Measurements from ENCODE around the gene ZFHX2. TPM values are rescaled to one million over a fixed set of nuclear protein-coding genes. Genes with fewer than 3 reads are reported as not detected.

The ZFHX2 gene
- total and polyA plus RNA-seq, 2 of the 13 experiments (the other 11 are each of a cell fraction or from before 2014, with no cell fraction given), result 0.17 to 0.44 TPM

DNA sequence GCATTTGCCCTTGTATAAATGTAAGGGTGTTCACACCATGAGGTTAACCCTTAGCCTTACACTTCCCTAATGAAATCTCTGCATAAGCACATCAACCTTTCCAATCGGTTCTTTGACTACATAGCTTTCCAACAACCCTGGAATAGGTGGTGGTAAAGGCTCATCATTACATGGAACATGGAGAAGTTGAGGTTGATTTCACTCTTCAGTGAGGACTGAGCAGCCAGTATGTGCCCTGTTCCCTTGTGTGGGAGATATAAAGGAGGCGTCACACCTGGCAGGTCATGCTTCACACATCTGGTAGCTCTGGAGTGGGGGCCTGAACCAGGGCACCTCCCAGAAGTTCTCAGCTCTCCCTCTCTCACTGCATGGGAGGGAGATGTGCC lies 48.8 kb upstream of the ZFHX2 start:
- ATAC-seq (no peak; the same call in 2 of the 3 replicates), FAIRE-seq (no peak), DNase-seq (ENCODE audit: low spot score) (no peak)
- CTCF ChIA-PET (ENCODE audit: low intra/inter-chr PET ratio, low total read pairs), result no interaction called here
- peak overlapping the region; percentile 1; the same call in 1 of the 2 replicates for H3K9ac ChIP-seq (ENCODE audit: insufficient read depth, low read depth, low read length)
- intact Hi-C loops (cut with micrococcal nuclease; ENCODE audit: unreplicated experiment), result no loop called here
- H3K4me2 ChIP-seq (ENCODE audit: low read depth, low read length), result peak overlapping the region; percentile 5; the same call in 1 of the 2 replicates
- no peaks in the 10 kb centered on the region for H3K36me3 ChIP-seq (replicated peaks in 1 of 2; ENCODE audit: control insufficient read depth in 1 of 2, insufficient read depth in 2 of 2, low read length in 2 of 2)
- H3K27ac ChIP-seq (ENCODE audit: extremely low read length, insufficient read depth, low read length), result peak overlapping the region; percentile 57
- H3K79me2 ChIP-seq (ENCODE audit: insufficient read depth, low read length), result no peaks in the 10 kb centered on the region
- H4K20me1 ChIP-seq (ENCODE audit: insufficient read depth, low read length), result no peaks in the 10 kb centered on the region
- H3K4me1 ChIP-seq (ENCODE audit: insufficient read depth, low read length), result peaks cover 49% of the 10 kb centered on the region
- POLR2A ChIA-PET, result interaction anchor here (0.6 to 10.5 kb wide), 17 partner anchors 10 to 622 kb away, joined by 3 to 267 read pairs (median 5); partner anchors contain the start of genes DCAF11, DHRS2, NRL and PPP1R3E
- WGBS (ENCODE audit: low lambda C conversion rate), result 46% methylated on average over 2 of the region's 2 CpGs
- BruUV-seq (replicated peaks), result no TSS peak
- peak overlapping the region; percentile 16 for H2AFZ ChIP-seq (ENCODE audit: low read length)
- peak overlapping the region in 1 of 3 experiments; percentile 1; a peak in 1 of 6 replicates for H3K4me3 ChIP-seq (replicated peaks in 1 of 3; ENCODE audit: insufficient read depth in 1 of 3, low read depth in 2 of 3, low read length in 3 of 3)
- in situ Hi-C loops (cut with HindIII; ENCODE audit: extremely low pct_ligation_motif_present, low pct_unique_long_range_greater_than_20kb), result no loop called here
- peaks cover 8% of the 10 kb centered on the region; the same call in 1 of the 2 replicates for H3K9me3 ChIP-seq (ENCODE audit: low read length)
- no peaks in the 10 kb centered on the region for H3K27me3 ChIP-seq (ENCODE audit: control insufficient read depth in 1 of 2, insufficient read depth in 2 of 2, low read length in 2 of 2)
- no peak for TF ChIP-seq ZNF879 (CRISPR knock-in tag; IDR thresholded peaks at IDR 0.05)
- 0 out of 2 replicates have a peak, but pooled peaks have one; percentile 32 for TF ChIP-seq ZMAT3 (CRISPR knock-in tag; conservative IDR thresholded peaks at IDR 0.05)
- no peak for TF ChIP-seq ISX (CRISPR knock-in tag; conservative IDR thresholded peaks at IDR 0.05)
- TF ChIP-seq SNAI1 (CRISPR knock-in tag; IDR thresholded peaks at IDR 0.05; ENCODE audit: borderline replicate concordance), result peak; percentile 29; the same call in 1 of the 2 replicates
- no peak for TF ChIP-seq SALL1 (CRISPR knock-in tag; IDR thresholded peaks at IDR 0.05)
- TF ChIP-seq THAP11 (CRISPR knock-in tag; IDR thresholded peaks at IDR 0.05), result no peak
- TF ChIP-seq ZNF34 (CRISPR knock-in tag; IDR thresholded peaks at IDR 0.05; ENCODE audit: borderline replicate concordance), result no peak; the same call in 1 of the 2 replicates
- TF ChIP-seq, protein P1, sequence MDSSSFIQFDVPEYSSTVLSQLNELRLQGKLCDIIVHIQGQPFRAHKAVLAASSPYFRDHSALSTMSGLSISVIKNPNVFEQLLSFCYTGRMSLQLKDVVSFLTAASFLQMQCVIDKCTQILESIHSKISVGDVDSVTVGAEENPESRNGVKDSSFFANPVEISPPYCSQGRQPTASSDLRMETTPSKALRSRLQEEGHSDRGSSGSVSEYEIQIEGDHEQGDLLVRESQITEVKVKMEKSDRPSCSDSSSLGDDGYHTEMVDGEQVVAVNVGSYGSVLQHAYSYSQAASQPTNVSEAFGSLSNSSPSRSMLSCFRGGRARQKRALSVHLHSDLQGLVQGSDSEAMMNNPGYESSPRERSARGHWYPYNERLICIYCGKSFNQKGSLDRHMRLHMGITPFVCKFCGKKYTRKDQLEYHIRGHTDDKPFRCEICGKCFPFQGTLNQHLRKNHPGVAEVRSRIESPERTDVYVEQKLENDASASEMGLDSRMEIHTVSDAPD (CRISPR knock-in tag; IDR thresholded peaks at IDR 0.05), result peak; percentile 63; the same call in 1 of the 2 replicates
- TF ChIP-seq, protein P2, sequence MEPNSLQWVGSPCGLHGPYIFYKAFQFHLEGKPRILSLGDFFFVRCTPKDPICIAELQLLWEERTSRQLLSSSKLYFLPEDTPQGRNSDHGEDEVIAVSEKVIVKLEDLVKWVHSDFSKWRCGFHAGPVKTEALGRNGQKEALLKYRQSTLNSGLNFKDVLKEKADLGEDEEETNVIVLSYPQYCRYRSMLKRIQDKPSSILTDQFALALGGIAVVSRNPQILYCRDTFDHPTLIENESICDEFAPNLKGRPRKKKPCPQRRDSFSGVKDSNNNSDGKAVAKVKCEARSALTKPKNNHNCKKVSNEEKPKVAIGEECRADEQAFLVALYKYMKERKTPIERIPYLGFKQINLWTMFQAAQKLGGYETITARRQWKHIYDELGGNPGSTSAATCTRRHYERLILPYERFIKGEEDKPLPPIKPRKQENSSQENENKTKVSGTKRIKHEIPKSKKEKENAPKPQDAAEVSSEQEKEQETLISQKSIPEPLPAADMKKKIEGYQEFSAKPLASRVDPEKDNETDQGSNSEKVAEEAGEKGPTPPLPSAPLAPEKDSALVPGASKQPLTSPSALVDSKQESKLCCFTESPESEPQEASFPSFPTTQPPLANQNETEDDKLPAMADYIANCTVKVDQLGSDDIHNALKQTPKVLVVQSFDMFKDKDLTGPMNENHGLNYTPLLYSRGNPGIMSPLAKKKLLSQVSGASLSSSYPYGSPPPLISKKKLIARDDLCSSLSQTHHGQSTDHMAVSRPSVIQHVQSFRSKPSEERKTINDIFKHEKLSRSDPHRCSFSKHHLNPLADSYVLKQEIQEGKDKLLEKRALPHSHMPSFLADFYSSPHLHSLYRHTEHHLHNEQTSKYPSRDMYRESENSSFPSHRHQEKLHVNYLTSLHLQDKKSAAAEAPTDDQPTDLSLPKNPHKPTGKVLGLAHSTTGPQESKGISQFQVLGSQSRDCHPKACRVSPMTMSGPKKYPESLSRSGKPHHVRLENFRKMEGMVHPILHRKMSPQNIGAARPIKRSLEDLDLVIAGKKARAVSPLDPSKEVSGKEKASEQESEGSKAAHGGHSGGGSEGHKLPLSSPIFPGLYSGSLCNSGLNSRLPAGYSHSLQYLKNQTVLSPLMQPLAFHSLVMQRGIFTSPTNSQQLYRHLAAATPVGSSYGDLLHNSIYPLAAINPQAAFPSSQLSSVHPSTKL (CRISPR knock-in tag; IDR thresholded peaks at IDR 0.05), result no peak
- peak; percentile 38; the same call in 1 of the 2 replicates for TF ChIP-seq ZNF33B (CRISPR knock-in tag; IDR thresholded peaks at IDR 0.05)
- TF ChIP-seq ZNF557 (CRISPR knock-in tag; IDR thresholded peaks at IDR 0.05), result no peak
- no peak for TF ChIP-seq SATB2 (CRISPR knock-in tag; IDR thresholded peaks at IDR 0.05)
- no peak for TF ChIP-seq ZNF331 (CRISPR knock-in tag; IDR thresholded peaks at IDR 0.05)
- TF ChIP-seq SAP130 (CRISPR knock-in tag; IDR thresholded peaks at IDR 0.05; ENCODE audit: low read depth), result peak; percentile 5; the same call in 1 of the 2 replicates
- no peak for TF ChIP-seq NONO (IDR thresholded peaks at IDR 0.05)
- no peak for TF ChIP-seq NONO (CRISPR knock-in tag; conservative IDR thresholded peaks at IDR 0.05)
- TF ChIP-seq POGZ (CRISPR knock-in tag; IDR thresholded peaks at IDR 0.05), result no peak
- peak; percentile 36; the same call in 1 of the 2 replicates for TF ChIP-seq REPIN1 (CRISPR knock-in tag; IDR thresholded peaks at IDR 0.05; ENCODE audit: borderline replicate concordance, low read depth)
- 0 out of 2 replicates have a peak, but pooled peaks have one; percentile 32 for TF ChIP-seq ZNF780A (CRISPR knock-in tag; IDR thresholded peaks at IDR 0.05)
- TF ChIP-seq, protein P3, sequence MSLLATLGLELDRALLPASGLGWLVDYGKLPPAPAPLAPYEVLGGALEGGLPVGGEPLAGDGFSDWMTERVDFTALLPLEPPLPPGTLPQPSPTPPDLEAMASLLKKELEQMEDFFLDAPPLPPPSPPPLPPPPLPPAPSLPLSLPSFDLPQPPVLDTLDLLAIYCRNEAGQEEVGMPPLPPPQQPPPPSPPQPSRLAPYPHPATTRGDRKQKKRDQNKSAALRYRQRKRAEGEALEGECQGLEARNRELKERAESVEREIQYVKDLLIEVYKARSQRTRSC (CRISPR knock-in tag; IDR thresholded peaks at IDR 0.05; ENCODE audit: low read depth), result peak; percentile 84
- TF ChIP-seq ATF1 (CRISPR knock-in tag; IDR thresholded peaks at IDR 0.05), result no peak
- TF ChIP-seq CENPX (CRISPR knock-in tag; IDR thresholded peaks at IDR 0.05), result no peak

Data from HepG2 (cell line).